ENCODE measurements around the gene MYOG. TPM values are rescaled to one million over a fixed set of nuclear protein-coding genes. Genes with fewer than 3 reads are reported as not detected.

Gene MYOG
- total and polyA plus RNA-seq, 7 donors = 9.7 to 451 (median 160) TPM

DNA sequence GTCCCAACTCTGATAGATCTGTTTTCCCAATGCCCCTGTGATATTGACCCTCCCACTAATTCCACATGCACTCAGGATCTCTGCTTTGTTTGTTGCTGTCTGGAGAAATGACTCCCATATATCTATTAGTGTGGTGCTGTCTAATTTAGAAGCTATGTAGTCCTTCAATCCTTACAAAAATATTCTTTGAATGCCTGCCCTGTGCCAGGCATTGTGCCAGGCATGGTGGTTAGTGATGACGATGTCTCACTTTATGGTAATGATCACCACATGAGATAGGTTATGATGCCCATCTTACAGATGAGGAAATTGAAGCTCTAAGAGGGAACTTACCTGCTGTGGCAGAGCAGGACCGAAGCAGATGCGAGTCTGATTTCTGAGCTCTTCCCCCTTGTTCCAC lies 12.9 kb downstream of the MYOG start:
- Histone ChIP-seq H3K4me1 (peaks cover 64% of the 10 kb centered on the region), H3K27me3 (ENCODE audit: insufficient read depth in 3 of 3, low read length in 2 of 3) (no peaks in the 10 kb centered on the region), H3K9me3 (no peaks in the 10 kb centered on the region), H3K36me3 (ENCODE audit: insufficient read depth in 1 of 2, low read depth in 1 of 2) (peaks cover 0 to 49% of the 10 kb centered on the region in 2 donors), H3K4me3 (no peak overlapping the region), H3K27ac (peak overlapping the region; percentile 47)
- 76 to 77% (median 76%) methylated on average over 3 of the region's 3 CpGs for WGBS, 3 donors
- ATAC-seq = peak in 2 of 4 donors; percentile 12 to 40
- intact Hi-C loops (cut with DNase I) = no loop called here
- DNase-seq = peak in 1 of 2 donors; percentile 35
- TF ChIP-seq, protein P1, sequence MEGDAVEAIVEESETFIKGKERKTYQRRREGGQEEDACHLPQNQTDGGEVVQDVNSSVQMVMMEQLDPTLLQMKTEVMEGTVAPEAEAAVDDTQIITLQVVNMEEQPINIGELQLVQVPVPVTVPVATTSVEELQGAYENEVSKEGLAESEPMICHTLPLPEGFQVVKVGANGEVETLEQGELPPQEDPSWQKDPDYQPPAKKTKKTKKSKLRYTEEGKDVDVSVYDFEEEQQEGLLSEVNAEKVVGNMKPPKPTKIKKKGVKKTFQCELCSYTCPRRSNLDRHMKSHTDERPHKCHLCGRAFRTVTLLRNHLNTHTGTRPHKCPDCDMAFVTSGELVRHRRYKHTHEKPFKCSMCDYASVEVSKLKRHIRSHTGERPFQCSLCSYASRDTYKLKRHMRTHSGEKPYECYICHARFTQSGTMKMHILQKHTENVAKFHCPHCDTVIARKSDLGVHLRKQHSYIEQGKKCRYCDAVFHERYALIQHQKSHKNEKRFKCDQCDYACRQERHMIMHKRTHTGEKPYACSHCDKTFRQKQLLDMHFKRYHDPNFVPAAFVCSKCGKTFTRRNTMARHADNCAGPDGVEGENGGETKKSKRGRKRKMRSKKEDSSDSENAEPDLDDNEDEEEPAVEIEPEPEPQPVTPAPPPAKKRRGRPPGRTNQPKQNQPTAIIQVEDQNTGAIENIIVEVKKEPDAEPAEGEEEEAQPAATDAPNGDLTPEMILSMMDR (IDR thresholded peaks at IDR 0.05) = no peak

DNA sequence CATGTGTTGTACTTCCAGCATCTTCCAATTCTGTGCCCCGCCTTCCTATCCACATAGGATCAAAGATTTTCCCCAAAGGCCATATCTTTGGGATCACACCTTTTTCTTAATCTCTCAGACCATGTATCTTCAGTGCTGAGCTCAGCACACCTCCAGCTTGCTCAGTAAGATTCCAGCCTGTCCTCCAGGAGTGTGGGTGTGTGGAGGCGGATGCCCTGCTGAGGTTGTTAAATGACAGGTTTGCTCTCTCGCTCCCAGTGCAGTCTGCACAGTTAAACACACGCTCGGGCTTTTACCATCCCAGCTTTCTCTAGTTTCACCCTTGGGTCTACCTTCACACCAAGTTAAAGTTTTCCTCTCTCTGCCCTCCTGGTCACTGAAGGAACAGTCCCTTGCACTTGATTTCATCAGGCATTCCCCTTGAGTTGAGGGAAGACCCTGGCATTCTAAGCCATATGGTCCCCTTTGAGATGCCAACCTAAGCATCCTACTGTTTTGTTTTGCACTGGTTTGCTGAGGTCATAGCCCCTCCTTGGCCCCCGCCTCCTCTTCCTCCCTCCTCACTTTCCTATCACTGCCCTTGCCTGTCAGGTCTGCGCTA lies 13.7 kb downstream of the MYOG start:
- H3K27me3 ChIP-seq (ENCODE audit: insufficient read depth in 3 of 3, low read length in 2 of 3) = no peaks in the 10 kb centered on the region
- TF ChIP-seq, protein P1 (IDR thresholded peaks at IDR 0.05) = no peak
- H3K4me1 ChIP-seq = peaks cover 71% of the 10 kb centered on the region
- WGBS, 3 donors = 94 to 96% (median 94%) methylated on average over 7 of the region's 7 CpGs
- H3K4me3 ChIP-seq = no peak overlapping the region
- ATAC-seq = no peak
- no peak for DNase-seq
- peak overlapping the region; percentile 39 for H3K27ac ChIP-seq
- peaks cover 0 to 56% of the 10 kb centered on the region in 2 donors for H3K36me3 ChIP-seq (ENCODE audit: insufficient read depth in 1 of 2, low read depth in 1 of 2)
- intact Hi-C loops (cut with DNase I) = no loop called here
- no peaks in the 10 kb centered on the region for H3K9me3 ChIP-seq

DNA sequence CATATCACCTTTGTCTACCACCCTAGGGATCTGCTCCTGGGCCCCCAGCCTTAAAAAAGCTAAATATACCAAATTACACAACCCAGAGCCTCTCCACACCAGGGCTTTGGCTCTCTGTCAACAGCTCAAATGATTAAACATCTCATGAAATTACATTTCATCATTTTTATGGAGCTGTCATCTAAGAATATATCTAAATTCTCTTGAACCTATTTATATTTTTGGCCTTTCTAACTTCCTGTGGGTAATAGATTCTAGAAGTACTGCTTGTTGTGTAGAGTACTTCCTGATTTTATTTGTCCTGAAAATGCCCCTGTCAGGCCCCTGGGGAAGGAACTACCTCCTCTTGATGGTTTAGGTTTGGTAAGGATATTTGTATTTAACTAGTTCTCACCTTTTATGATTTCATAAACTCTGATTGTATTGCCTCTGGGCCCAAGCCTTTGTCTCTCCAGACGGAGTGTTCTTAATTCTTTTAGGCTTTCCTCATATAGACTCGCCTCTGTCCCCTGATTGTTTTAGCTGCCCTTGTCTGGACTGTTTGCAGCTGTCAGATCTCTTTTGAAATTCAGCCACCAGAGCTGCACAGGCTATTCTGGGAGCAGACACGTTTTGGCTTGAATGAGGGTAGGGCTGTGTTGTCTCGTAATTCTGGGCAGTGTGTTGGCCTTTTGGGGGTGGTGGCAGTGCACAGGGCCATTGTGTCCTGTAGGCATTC lies 16.6 kb downstream of the MYOG start:
- Histone ChIP-seq H3K27me3 (ENCODE audit: insufficient read depth in 3 of 3, low read length in 2 of 3) (no peaks in the 10 kb centered on the region), H3K27ac (peak overlapping the region; percentile 87), H3K36me3 (ENCODE audit: insufficient read depth in 1 of 2, low read depth in 1 of 2) (peaks cover 0 to 46% of the 10 kb centered on the region in 2 donors), H3K4me1 (peaks cover 79% of the 10 kb centered on the region), H3K4me3 (peak overlapping the region; percentile 24), H3K9me3 (no peaks in the 10 kb centered on the region)
- intact Hi-C loops (cut with DNase I) = no loop called here
- ATAC-seq (peak; percentile 81 to 92 (median 85)), DNase-seq (peak in 1 of 2 donors; percentile 67)
- 2 to 7% (median 4%) methylated on average over 4 of the region's 4 CpGs for WGBS, 3 donors
- TF ChIP-seq, protein P1 (IDR thresholded peaks at IDR 0.05) = no peak

DNA sequence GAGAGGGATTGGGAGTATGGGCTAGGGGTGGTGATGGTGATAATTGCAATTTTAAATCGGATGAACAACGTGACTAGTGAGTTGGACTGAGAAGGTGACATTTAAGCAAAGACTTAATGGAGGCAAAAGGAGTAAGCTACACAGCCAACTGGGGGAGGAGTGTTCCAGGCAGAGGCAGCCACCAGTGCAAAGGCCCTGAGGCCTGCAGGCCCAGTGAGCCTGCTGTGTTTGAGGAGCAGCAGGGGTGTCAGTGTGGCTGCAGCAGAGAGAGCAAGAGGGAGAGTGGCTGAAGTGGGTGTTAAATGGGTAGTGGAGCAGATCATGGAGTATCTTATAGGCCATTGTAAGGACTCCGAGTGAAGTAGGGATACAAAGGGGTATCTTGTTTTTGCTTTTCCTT lies 18.8 kb downstream of the MYOG start:
- ATAC-seq (no peak), DNase-seq (peak in 1 of 2 donors; percentile 12)
- 87 to 98% (median 96%) methylated on average over 3 of the region's 3 CpGs for WGBS, 3 donors
- Histone ChIP-seq H3K27me3 (ENCODE audit: insufficient read depth in 3 of 3, low read length in 2 of 3) (no peaks in the 10 kb centered on the region), H3K27ac (peak overlapping the region; percentile 87), H3K4me1 (peaks cover 65% of the 10 kb centered on the region), H3K36me3 (ENCODE audit: insufficient read depth in 1 of 2, low read depth in 1 of 2) (peaks cover 0 to 42% of the 10 kb centered on the region in 2 donors), H3K4me3 (no peak overlapping the region), H3K9me3 (no peaks in the 10 kb centered on the region)
- TF ChIP-seq, protein P1 (IDR thresholded peaks at IDR 0.05) = no peak
- intact Hi-C loops (cut with DNase I) = no loop called here
